HepG2 (cell line): ENCODE results near the gene PARD3. TPM values are rescaled to one million over a fixed set of nuclear protein-coding genes. Genes with fewer than 3 reads are reported as not detected.

ENCODE experiments used
- ATAC-seq: fragments of 200-7000 bp; cut with Tn5 transposase; 3 replicates; pipeline ENCODE4 v1.9.1; 2020; ENCODE audit warnings: mild to moderate bottlenecking, moderate library complexity
- BruUV-seq: library from RNA; stranded (reverse); fragments of 400-500 nt; replicated peaks from 2 replicates; lab custom pipeline; 2021; lab: Mats Ljungman, UMichigan
- CTCF ChIA-PET: fragments of 300-600 bp; formaldehyde crosslinking; extraction: SDS; loops from one replicate; lab custom pipeline; 2021; ENCODE audit warnings: low total read pairs, inconsistent platforms, low intra/inter-chr PET ratio; lab: Yijun Ruan, JAX
- POLR2A ChIA-PET: fragments of 350-600 bp; sonication (Branson Sonifier 250); formaldehyde crosslinking; loops from one replicate; lab custom pipeline; 2020; ENCODE audit warnings: antibody characterized with exemption, inconsistent platforms; lab: Yijun Ruan, JAX
- DNase-seq: peaks from one replicate; pipeline ENCODE4 v3.0.0-alpha.2; 2015; ENCODE audit warnings: low spot score
- FAIRE-seq: peaks from 3 replicates; lab custom pipeline; 2011; peaks lifted over from hg19 to GRCh38; lab: Jason Lieb, UNC
- H2AFZ ChIP-seq: one replicate; pipeline ENCODE4 v1.6.1; 2011; ENCODE audit warnings: low read length, inconsistent platforms
- H3K27ac ChIP-seq: fragments of 300-600 bp; 3 replicates; pipeline ENCODE4 v1.8.0; 2011; ENCODE audit warnings: mixed run types, mild to moderate bottlenecking, mixed read lengths, low read length, inconsistent platforms; ENCODE audit not compliant: insufficient read depth; ENCODE audit errors: extremely low read length
- H3K27me3 ChIP-seq, 2 experiments: fragments of 200-600 bp in 1 of 2; 2 replicates in 1 of 2; 3 replicates in 1 of 2; pipeline versions ENCODE4 v1.6.0 to v1.8.0; 2011; ENCODE audit warnings: low read length in 2 of 2, mild to moderate bottlenecking in 2 of 2, moderate library complexity in 2 of 2, inconsistent platforms in 1 of 2; ENCODE audit not compliant: insufficient read depth in 2 of 2, control insufficient read depth in 1 of 2
- H3K36me3 ChIP-seq, 2 experiments: fragments of 200-600 bp in 1 of 2; replicated peaks in 1 of 2; 2 replicates in 1 of 2; 3 replicates in 1 of 2; pipeline versions ENCODE4 v1.5.1 to v1.8.0; 2011; ENCODE audit warnings: low read length in 2 of 2, inconsistent platforms in 1 of 2; ENCODE audit not compliant: insufficient read depth in 2 of 2, control insufficient read depth in 1 of 2
- H3K4me1 ChIP-seq: 2 replicates; pipeline ENCODE4 v1.5.1; 2012; ENCODE audit warnings: low read length, inconsistent platforms; ENCODE audit not compliant: insufficient read depth
- H3K4me2 ChIP-seq: 2 replicates; pipeline ENCODE4 v1.6.0; 2011; ENCODE audit warnings: low read depth, low read length, inconsistent platforms
- H3K4me3 ChIP-seq, 3 experiments: fragments of 200-600 bp in 1 of 3; sonication (generic), shearing (Covaris generic) in 1 of 3; replicated peaks in 1 of 3; 2 replicates each; pipeline ENCODE4 v1.5.1; 2011 to 2016; ENCODE audit warnings: low read length in 3 of 3, inconsistent platforms in 2 of 3, low read depth in 2 of 3, mild to moderate bottlenecking in 2 of 3, control low read depth in 1 of 3, mixed read lengths in 1 of 3; ENCODE audit not compliant: insufficient read depth in 1 of 3
- H3K79me2 ChIP-seq: one replicate; pipeline ENCODE4 v1.6.1; 2011; ENCODE audit warnings: low read length, inconsistent platforms; ENCODE audit not compliant: insufficient read depth
- H3K9ac ChIP-seq: 2 replicates; pipeline ENCODE4 v1.6.0; 2011; ENCODE audit warnings: mild to moderate bottlenecking, low read depth, low read length, inconsistent platforms; ENCODE audit not compliant: insufficient read depth
- H3K9me3 ChIP-seq: 2 replicates; pipeline ENCODE4 v1.5.1; 2012; ENCODE audit warnings: mild to moderate bottlenecking, low read length
- H4K20me1 ChIP-seq: 2 replicates; pipeline ENCODE4 v1.6.0; 2011; ENCODE audit warnings: inconsistent platforms, mild to moderate bottlenecking, low read length, moderate library complexity; ENCODE audit not compliant: insufficient read depth
- FOSL1 ChIP-seq: sonication (generic); formaldehyde crosslinking; IDR thresholded peaks from 2 replicates; pipeline ENCODE4 v1.9.0; 2021; ENCODE audit warnings: missing genetic modification reagents, borderline replicate concordance
- FOXJ3 ChIP-seq: sonication (generic); formaldehyde crosslinking; IDR thresholded peaks from 2 replicates; pipeline ENCODE4 v1.4.0; 2020; ENCODE audit warnings: missing genetic modification reagents, mild to moderate bottlenecking, borderline replicate concordance
- LCORL ChIP-seq, 2 experiments: fragments of 450-650 bp in 1 of 2; sonication (generic) in 1 of 2; formaldehyde crosslinking in 1 of 2; IDR thresholded peaks; 2 replicates each; pipeline versions ENCODE4 v1.5.0 to v1.6.1; 2017 to 2020; ENCODE audit warnings: antibody characterized with exemption in 1 of 2, missing genetic modification reagents in 1 of 2
- NFIB ChIP-seq: sonication (generic); formaldehyde crosslinking; IDR thresholded peaks from 2 replicates; pipeline ENCODE4 v1.9.0; 2021; ENCODE audit warnings: missing genetic modification reagents, mild to moderate bottlenecking, borderline replicate concordance
- NFKB2 ChIP-seq: sonication (generic); formaldehyde crosslinking; IDR thresholded peaks from 2 replicates; pipeline ENCODE4 v1.4.0; 2020; ENCODE audit warnings: missing genetic modification reagents, borderline replicate concordance
- NR2F6 ChIP-seq, 2 experiments: IDR thresholded peaks; 2 replicates each; pipeline ENCODE4 v1.6.1; 2016; ENCODE audit warnings: antibody characterized with exemption in 1 of 2, mild to moderate bottlenecking in 1 of 2
- RBAK ChIP-seq: sonication (generic); formaldehyde crosslinking; IDR thresholded peaks from 2 replicates; pipeline ENCODE4 v1.5.1; 2020; ENCODE audit warnings: mild to moderate bottlenecking, missing genetic modification reagents
- SOX6 ChIP-seq, 2 experiments: fragments of 450-650 bp in 1 of 2; sonication (generic) in 1 of 2; formaldehyde crosslinking in 1 of 2; IDR thresholded peaks; 2 replicates each; pipeline versions ENCODE4 v1.4.0 to v1.6.1; 2017 to 2020; ENCODE audit warnings: antibody characterized with exemption in 1 of 2, mild to moderate bottlenecking in 1 of 2, missing genetic modification reagents in 1 of 2
- SRSF1 ChIP-seq: fragments of 200-400 bp; formaldehyde crosslinking; optimal IDR thresholded peaks from 2 replicates; pipeline ENCODE3; 2017; ENCODE audit warnings: mild to moderate bottlenecking, low read depth, low read length, moderate library complexity
- ZFY ChIP-seq: sonication (generic); formaldehyde crosslinking; IDR thresholded peaks from 2 replicates; pipeline ENCODE4 v1.4.0; 2020; ENCODE audit warnings: missing genetic modification reagents
- ZNF33B ChIP-seq: sonication (generic); formaldehyde crosslinking; IDR thresholded peaks from 2 replicates; pipeline ENCODE4 v1.5.1; 2020; ENCODE audit warnings: mild to moderate bottlenecking, missing genetic modification reagents
- ZNF501 ChIP-seq: sonication (generic); formaldehyde crosslinking; IDR thresholded peaks from 2 replicates; pipeline ENCODE4 v1.5.1; 2020; ENCODE audit warnings: mild to moderate bottlenecking, moderate library complexity, missing genetic modification reagents
- ZNF546 ChIP-seq: sonication (generic); formaldehyde crosslinking; conservative IDR thresholded peaks from 2 replicates; pipeline ENCODE4 v1.8.1; 2023; ENCODE audit warnings: mild to moderate bottlenecking, missing genetic modification reagents
- ZNF616 ChIP-seq: sonication (generic); formaldehyde crosslinking; IDR thresholded peaks from 2 replicates; pipeline ENCODE4 v1.5.0; 2020; ENCODE audit warnings: low read depth, mild to moderate bottlenecking, missing genetic modification reagents
- ZSCAN12 ChIP-seq: sonication (generic); formaldehyde crosslinking; IDR thresholded peaks from 2 replicates; pipeline ENCODE4 v1.9.0; 2021; ENCODE audit warnings: mild to moderate bottlenecking, missing genetic modification reagents
- WGBS: methylation state at CpG from one replicate; pipeline ENCODE4 v1.1.6; 2017; ENCODE audit warnings: low lambda C conversion rate; 5-methylcytosine and 5-hydroxymethylcytosine counted together
- in situ Hi-C: cut with HindIII; loops from 2 replicates; pipeline ENCODE4 v1.10.0; 2017; ENCODE audit warnings: low pct_unique_long_range_greater_than_20kb; ENCODE audit not compliant: extremely low pct_ligation_motif_present
- intact Hi-C: fragments of 100-400 bp; cut with micrococcal nuclease; formaldehyde crosslinking; loops from one replicate; pipeline ENCODE4 v1.10.0; 2022; ENCODE audit not compliant: unreplicated experiment
- polyA plus RNA-seq, 8 experiments: library from polyadenylated mRNA; depleted of rRNA in 3 of 8; stranded (reverse) in 7 of 8; unstranded in 1 of 8; fragments of >200 nt; fragmentation: Illumina TruSeq in 4 of 8; extraction: Trizol in 4 of 8; gene quantifications; 2 replicates each; pipeline versions ENCODE4 v1.2.1 to v1.2.3, GENCODE V29; 2011 to 2016; ENCODE audit warnings: low read depth in 4 of 8, missing spikeins in 1 of 8, mixed read lengths in 1 of 8; ENCODE audit not compliant: insufficient read depth in 1 of 8
- total RNA-seq, 5 experiments: library from RNA; depleted of rRNA; stranded (reverse); fragments of >200 nt; fragmentation: Illumina TruSeq; extraction: Trizol; gene quantifications; 2 replicates each; pipeline ENCODE4 v1.2.3, GENCODE V29; 2016; ENCODE audit warnings: low read depth in 1 of 5
- TF ChIP-seq, protein P1 (sequence below): conservative IDR thresholded peaks from 2 replicates; pipeline ENCODE4 v1.6.1; 2018; ENCODE audit warnings: missing genetic modification reagents
- TF ChIP-seq, protein P2 (sequence below): sonication (generic); formaldehyde crosslinking; IDR thresholded peaks from 2 replicates; pipeline ENCODE4 v1.9.0; 2022; ENCODE audit warnings: low read depth, missing genetic modification reagents
- TF ChIP-seq, protein P3 (sequence below): sonication (generic); formaldehyde crosslinking; IDR thresholded peaks from 2 replicates; pipeline ENCODE4 v1.8.0; 2022; ENCODE audit warnings: low read depth, missing genetic modification reagents

Gene PARD3
- total and polyA plus RNA-seq, 2 of the 13 experiments (the other 11 are each of a cell fraction or from before 2014, with no cell fraction given), result 40.9 to 60.0 TPM

DNA sequence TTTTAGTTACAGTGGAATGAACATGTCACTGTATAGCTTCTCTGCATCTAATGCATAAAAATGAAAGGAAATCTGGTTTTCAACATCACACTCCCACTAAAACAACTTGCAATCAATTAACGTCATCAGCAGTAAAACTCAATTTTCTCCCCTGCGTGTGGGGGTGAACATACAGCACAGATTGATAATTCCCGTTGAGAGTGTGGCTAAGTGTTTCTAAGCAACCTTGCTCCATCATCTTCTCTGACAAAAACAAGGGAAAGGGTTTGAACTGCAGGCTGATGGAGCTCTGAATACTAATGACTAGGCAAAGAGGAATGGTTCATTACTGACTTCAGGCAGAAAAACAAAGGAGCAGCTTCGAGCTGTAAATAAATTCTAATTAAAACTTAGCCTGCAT is 238.3 kb downstream of the PARD3 start:
- intact Hi-C loops (no loop called here), in situ Hi-C loops (no loop called here)
- H3K27ac ChIP-seq, result no peak overlapping the region
- H2AFZ ChIP-seq, result no peak overlapping the region
- no peak for ATAC-seq
- FAIRE-seq, result no peak
- no peak overlapping the region for H3K4me3 ChIP-seq
- no peak overlapping the region for H3K4me2 ChIP-seq
- ChIA-PET POLR2A (no interaction called here), CTCF (no interaction called here)
- no peak overlapping the region for H3K9ac ChIP-seq
- no peaks in the 10 kb centered on the region for H3K27me3 ChIP-seq
- TF ChIP-seq SOX6 (IDR thresholded peaks at IDR 0.05) (no peak), SOX6 (CRISPR knock-in tag; IDR thresholded peaks at IDR 0.05) (no peak), ZNF33B (no peak), LCORL (IDR thresholded peaks at IDR 0.05) (no peak), LCORL (CRISPR knock-in tag; IDR thresholded peaks at IDR 0.05) (no peak), SRSF1 (no peak), FOSL1 (CRISPR knock-in tag) (no peak), NFIB (no peak), ZNF616 (CRISPR knock-in tag) (no peak), ZFY (no peak), ZSCAN12 (no peak), NR2F6 (IDR thresholded peaks at IDR 0.05) (no peak), NR2F6 (CRISPR knock-in tag; IDR thresholded peaks at IDR 0.05) (no peak), ZNF501 (no peak), NFKB2 (CRISPR knock-in tag) (no peak), FOXJ3 (no peak), RBAK (CRISPR knock-in tag) (no peak), ZNF546 (no peak)
- TF ChIP-seq, protein P1, sequence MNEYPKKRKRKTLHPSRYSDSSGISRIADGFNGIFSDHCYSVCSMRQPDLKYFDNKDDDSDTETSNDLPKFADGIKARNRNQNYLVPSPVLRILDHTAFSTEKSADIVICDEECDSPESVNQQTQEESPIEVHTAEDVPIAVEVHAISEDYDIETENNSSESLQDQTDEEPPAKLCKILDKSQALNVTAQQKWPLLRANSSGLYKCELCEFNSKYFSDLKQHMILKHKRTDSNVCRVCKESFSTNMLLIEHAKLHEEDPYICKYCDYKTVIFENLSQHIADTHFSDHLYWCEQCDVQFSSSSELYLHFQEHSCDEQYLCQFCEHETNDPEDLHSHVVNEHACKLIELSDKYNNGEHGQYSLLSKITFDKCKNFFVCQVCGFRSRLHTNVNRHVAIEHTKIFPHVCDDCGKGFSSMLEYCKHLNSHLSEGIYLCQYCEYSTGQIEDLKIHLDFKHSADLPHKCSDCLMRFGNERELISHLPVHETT (CRISPR knock-in tag), result no peak
- TF ChIP-seq, protein P2, sequence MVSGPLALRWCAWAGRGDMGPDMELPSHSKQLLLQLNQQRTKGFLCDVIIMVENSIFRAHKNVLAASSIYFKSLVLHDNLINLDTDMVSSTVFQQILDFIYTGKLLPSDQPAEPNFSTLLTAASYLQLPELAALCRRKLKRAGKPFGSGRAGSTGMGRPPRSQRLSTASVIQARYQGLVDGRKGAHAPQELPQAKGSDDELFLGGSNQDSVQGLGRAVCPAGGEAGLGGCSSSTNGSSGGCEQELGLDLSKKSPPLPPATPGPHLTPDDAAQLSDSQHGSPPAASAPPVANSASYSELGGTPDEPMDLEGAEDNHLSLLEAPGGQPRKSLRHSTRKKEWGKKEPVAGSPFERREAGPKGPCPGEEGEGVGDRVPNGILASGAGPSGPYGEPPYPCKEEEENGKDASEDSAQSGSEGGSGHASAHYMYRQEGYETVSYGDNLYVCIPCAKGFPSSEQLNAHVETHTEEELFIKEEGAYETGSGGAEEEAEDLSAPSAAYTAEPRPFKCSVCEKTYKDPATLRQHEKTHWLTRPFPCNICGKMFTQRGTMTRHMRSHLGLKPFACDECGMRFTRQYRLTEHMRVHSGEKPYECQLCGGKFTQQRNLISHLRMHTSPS (CRISPR knock-in tag), result no peak
- TF ChIP-seq, protein P3, sequence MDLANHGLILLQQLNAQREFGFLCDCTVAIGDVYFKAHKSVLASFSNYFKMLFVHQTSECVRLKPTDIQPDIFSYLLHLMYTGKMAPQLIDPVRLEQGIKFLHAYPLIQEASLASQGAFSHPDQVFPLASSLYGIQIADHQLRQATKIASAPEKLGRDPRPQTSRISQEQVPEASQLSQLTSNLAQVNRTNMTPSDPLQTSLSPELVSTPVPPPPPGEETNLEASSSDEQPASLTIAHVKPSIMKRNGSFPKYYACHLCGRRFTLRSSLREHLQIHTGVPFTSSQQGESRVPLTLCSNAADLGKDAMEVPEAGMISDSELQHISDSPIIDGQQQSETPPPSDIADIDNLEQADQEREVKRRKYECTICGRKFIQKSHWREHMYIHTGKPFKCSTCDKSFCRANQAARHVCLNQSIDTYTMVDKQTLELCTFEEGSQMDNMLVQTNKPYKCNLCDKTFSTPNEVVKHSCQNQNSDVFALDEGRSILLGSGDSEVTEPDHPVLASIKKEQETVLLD (CRISPR knock-in tag), result no peak
- over 99% methylated on average over 4 of the region's 4 CpGs for WGBS
- no peaks in the 10 kb centered on the region for H4K20me1 ChIP-seq
- peaks cover 5% of the 10 kb centered on the region for H3K79me2 ChIP-seq
- H3K4me1 ChIP-seq, result no peaks in the 10 kb centered on the region
- no TSS peak for BruUV-seq
- no peaks in the 10 kb centered on the region; a peak in 1 of 5 replicates for H3K36me3 ChIP-seq
- no peaks in the 10 kb centered on the region for H3K9me3 ChIP-seq
- no peak for DNase-seq
